K562 (cell line): ENCODE results near the gene PAQR4. TPM values are rescaled to one million over a fixed set of nuclear protein-coding genes. Genes with fewer than 3 reads are reported as not detected.

Experiments used
- ATAC-seq: fragments of 200-7000 bp; cut with Tn5 transposase; 3 replicates; pipeline ENCODE4 v1.9.1; 2020; ENCODE audit warnings: moderate library complexity
- BruUV-seq: library from RNA; stranded (reverse); fragments of 400-500 nt; replicated peaks from 2 replicates; lab custom pipeline; 2021; lab: Mats Ljungman, UMichigan
- CTCF ChIA-PET: fragments of 300-600 bp; formaldehyde crosslinking; extraction: SDS; loops from one replicate; lab custom pipeline; 2021; ENCODE audit warnings: low intra/inter-chr PET ratio; lab: Yijun Ruan, JAX
- POLR2A ChIA-PET: fragments of 300-600, 350-650 bp; sonication (Branson Sonifier 250); formaldehyde crosslinking; extraction: SDS; loops from one replicate; lab custom pipeline; 2021; ENCODE audit warnings: antibody characterized with exemption, inconsistent platforms; lab: Yijun Ruan, JAX
- DNase-seq, 4 experiments: peaks; one replicate each; pipeline versions ENCODE4 v3.0.0 to v3.0.0-alpha.2; 2011 to 2018; ENCODE audit warnings: low spot score in 3 of 4, mixed read lengths in 3 of 4; ENCODE audit errors: extremely low read depth in 1 of 4
- FAIRE-seq: peaks from 2 replicates; lab custom pipeline; 2011; peaks lifted over from hg19 to GRCh38; lab: Jason Lieb, UNC
- H2AFZ ChIP-seq: 2 replicates; pipeline ENCODE4 v1.6.0; 2011; ENCODE audit warnings: low read depth, low read length, control low read depth, inconsistent platforms
- H3K27ac ChIP-seq: fragments of 200-600 bp; 3 replicates; pipeline ENCODE4 v1.8.0; 2011; ENCODE audit warnings: low read depth, mild to moderate bottlenecking, control low read depth, inconsistent platforms, low read length, moderate library complexity, mixed read lengths; ENCODE audit errors: extremely low read depth
- H3K27me3 ChIP-seq, 2 experiments: fragments of 300-600 bp in 1 of 2; 2 replicates in 1 of 2; 3 replicates in 1 of 2; pipeline versions ENCODE4 v1.6.0 to v1.8.0; 2011; ENCODE audit warnings: inconsistent platforms in 2 of 2, low read length in 2 of 2, mild to moderate bottlenecking in 1 of 2, mixed read lengths in 1 of 2, moderate library complexity in 1 of 2; ENCODE audit not compliant: control insufficient read depth in 2 of 2, insufficient read depth in 2 of 2
- H3K36me3 ChIP-seq: fragments of 300-600 bp; 3 replicates; pipeline ENCODE4 v1.8.0; 2011; ENCODE audit warnings: mild to moderate bottlenecking, low read length, inconsistent platforms; ENCODE audit not compliant: control insufficient read depth, insufficient read depth
- H3K4me1 ChIP-seq, 2 experiments: fragments of 200-600 bp in 1 of 2; replicated peaks in 1 of 2; 2 replicates in 1 of 2; 3 replicates in 1 of 2; pipeline versions ENCODE4 v1.5.1 to v1.8.0; 2011; ENCODE audit warnings: inconsistent platforms in 2 of 2, low read length in 2 of 2, mild to moderate bottlenecking in 1 of 2, mixed read lengths in 1 of 2, moderate library complexity in 1 of 2; ENCODE audit not compliant: control insufficient read depth in 2 of 2, insufficient read depth in 2 of 2
- H3K4me2 ChIP-seq: 2 replicates; pipeline ENCODE4 v1.6.1; 2011; ENCODE audit warnings: low read length, control low read depth, inconsistent platforms, mixed read lengths; ENCODE audit not compliant: insufficient read depth
- H3K4me3 ChIP-seq: fragments of 200-600 bp; sonication (generic), shearing (Covaris generic); 2 replicates; pipeline ENCODE4 v1.5.1; 2016; ENCODE audit warnings: control low read depth, inconsistent platforms
- H3K79me2 ChIP-seq: fragments of 200-600 bp; 3 replicates; pipeline ENCODE4 v1.8.0; 2011; ENCODE audit warnings: low read length, inconsistent platforms; ENCODE audit not compliant: control insufficient read depth, insufficient read depth
- H3K9ac ChIP-seq, 2 experiments: 2 replicates each; pipeline versions ENCODE4 v1.6.0 to v1.6.1; 2011; ENCODE audit warnings: low read depth in 2 of 2, low read length in 2 of 2, control low read depth in 1 of 2, inconsistent platforms in 1 of 2, mild to moderate bottlenecking in 1 of 2, mixed read lengths in 1 of 2; ENCODE audit not compliant: insufficient read depth in 1 of 2
- H3K9me1 ChIP-seq: one replicate; pipeline ENCODE4 v1.6.0; 2011; ENCODE audit warnings: inconsistent platforms, mild to moderate bottlenecking, low read length, moderate library complexity; ENCODE audit not compliant: control insufficient read depth, insufficient read depth
- H3K9me3 ChIP-seq: replicated peaks from 2 replicates; pipeline ENCODE4 v1.5.1; 2011; ENCODE audit warnings: low read depth, low read length, inconsistent platforms; ENCODE audit not compliant: control insufficient read depth, insufficient read depth
- H4K20me1 ChIP-seq: replicated peaks from 2 replicates; pipeline ENCODE4 v1.6.1; 2011; ENCODE audit warnings: low read length, inconsistent platforms, mixed read lengths; ENCODE audit not compliant: control insufficient read depth, insufficient read depth
- ARID3A ChIP-seq: IDR thresholded peaks from 2 replicates; pipeline ENCODE4 v1.6.1; 2012; ENCODE audit warnings: low read depth, low read length, improper control_type of control experiment, borderline replicate concordance
- DMBX1 ChIP-seq: fragments of 250-450 bp; sonication (Bioruptor Pico); IDR thresholded peaks from 2 replicates; pipeline ENCODE4 v1.8.0; 2022; ENCODE audit warnings: inconsistent platforms, mild to moderate bottlenecking, moderate library complexity, borderline replicate concordance
- E2F5 ChIP-seq: sonication (generic); formaldehyde crosslinking; IDR thresholded peaks from 2 replicates; pipeline ENCODE4 v1.8.0; 2022; ENCODE audit warnings: mild to moderate bottlenecking, missing genetic modification reagents
- ETV5 ChIP-seq: sonication (generic); formaldehyde crosslinking; IDR thresholded peaks from 2 replicates; pipeline ENCODE4 v1.4.0; 2020; ENCODE audit warnings: low read depth, mild to moderate bottlenecking, missing genetic modification reagents
- GABPB2 ChIP-seq: fragments of 250-450 bp; sonication (Bioruptor Pico); conservative IDR thresholded peaks from 2 replicates; pipeline ENCODE4 v1.5.1; 2021; ENCODE audit warnings: mild to moderate bottlenecking
- HNRNPL ChIP-seq: fragments of 200-400 bp; formaldehyde crosslinking; IDR thresholded peaks from 2 replicates; pipeline ENCODE4 v1.6.1; 2017; ENCODE audit warnings: low read depth, mild to moderate bottlenecking, low read length
- HNRNPUL1 ChIP-seq: fragments of 200-400 bp; formaldehyde crosslinking; IDR thresholded peaks from 2 replicates; pipeline ENCODE4 v1.6.1; 2017; ENCODE audit warnings: low read length
- MBD1 ChIP-seq: fragments of 250-450 bp; sonication (Bioruptor Pico); IDR thresholded peaks from 2 replicates; pipeline ENCODE4 v1.8.0; 2022; ENCODE audit warnings: inconsistent platforms
- MEIS2 ChIP-seq: fragments of 450-650 bp; IDR thresholded peaks from 2 replicates; pipeline ENCODE4 v1.6.1; 2014; ENCODE audit warnings: mild to moderate bottlenecking; ENCODE audit not compliant: partially characterized antibody
- PHB2 ChIP-seq: fragments of 450-650 bp; IDR thresholded peaks from 2 replicates; pipeline ENCODE4 v1.6.1; 2017; ENCODE audit warnings: low read depth
- RUNX1 ChIP-seq: sonication (generic); IDR thresholded peaks from 2 replicates; pipeline ENCODE4 v1.6.1; 2016; ENCODE audit warnings: antibody characterized with exemption, low read depth
- SFPQ ChIP-seq: fragments of 200-400 bp; formaldehyde crosslinking; IDR thresholded peaks from 2 replicates; pipeline ENCODE4 v1.6.1; 2017; ENCODE audit warnings: mild to moderate bottlenecking, low read depth, low read length, moderate library complexity
- SIRT6 ChIP-seq: IDR thresholded peaks from one replicate; pipeline ENCODE4 v1.6.1; 2012; ENCODE audit warnings: low read depth, mild to moderate bottlenecking, control low read depth, inconsistent platforms, low read length, moderate library complexity
- TCF3 ChIP-seq: sonication (generic); formaldehyde crosslinking; IDR thresholded peaks from 2 replicates; pipeline ENCODE4 v1.4.0; 2020; ENCODE audit warnings: mild to moderate bottlenecking, missing genetic modification reagents
- TCF7 ChIP-seq: sonication (generic); IDR thresholded peaks from 2 replicates; pipeline ENCODE4 v1.6.1; 2016; ENCODE audit warnings: antibody characterized with exemption, borderline replicate concordance
- ZNF165 ChIP-seq: fragments of 250-450 bp; sonication (Bioruptor Pico); IDR thresholded peaks from 2 replicates; pipeline ENCODE4 v1.4.0; 2020; ENCODE audit warnings: borderline replicate concordance
- ZNF445 ChIP-seq: fragments of 250-450 bp; sonication (Bioruptor Pico); IDR thresholded peaks from 2 replicates; pipeline ENCODE4 v1.4.0; 2020; ENCODE audit warnings: low read depth, mild to moderate bottlenecking, moderate library complexity
- ZNF507 ChIP-seq: conservative IDR thresholded peaks from 2 replicates; pipeline ENCODE4 v1.6.1; 2017; ENCODE audit warnings: missing genetic modification characterization, missing compliant biosample characterization
- WGBS: fragments of 100-300 bp; shearing (Covaris generic); methylation state at CpG from one replicate; pipeline ENCODE4 v1.1.6; 2016; ENCODE audit warnings: low coverage, mixed read lengths; ENCODE audit not compliant: insufficient coverage; ENCODE audit errors: missing lambda C conversion rate; 5-methylcytosine and 5-hydroxymethylcytosine counted together
- in situ Hi-C: fragments of 300-500 bp; cut with MboI; formaldehyde crosslinking; loops from 4 replicates; pipeline ENCODE4 v1.15.0; 2018; ENCODE audit warnings: inconsistent platforms, mixed read lengths
- intact Hi-C: fragments of 100-400 bp; cut with micrococcal nuclease; formaldehyde crosslinking; loops from 2 replicates; pipeline ENCODE4 v1.14.2; 2022
- polyA plus RNA-seq, 8 experiments: library from polyadenylated mRNA; depleted of rRNA in 4 of 8; stranded (reverse) in 5 of 8; unstranded in 3 of 8; fragments of >200 nt; fragmentation: Nextera tagmentation in 2 of 8; fragmentation: Illumina TruSeq in 1 of 8; extraction: Ambion mirVana in 2 of 8; extraction: Trizol in 1 of 8; gene quantifications; 2 replicates each; pipeline versions ENCODE4 v1.2.1 to v1.2.3, GENCODE V29; 2011 to 2014; ENCODE audit warnings: inconsistent platforms in 1 of 8, missing spikeins in 1 of 8
- total RNA-seq, 7 experiments: library from RNA; depleted of rRNA in 6 of 7; stranded (reverse); fragments of >200 nt in 6 of 7; fragmentation: Illumina TruSeq in 2 of 7; extraction: Trizol in 2 of 7; gene quantifications; 2 replicates each; pipeline versions ENCODE4 v1.2.1 to v1.2.3, GENCODE V29; 2011 to 2021; ENCODE audit warnings: low replicate concordance in 1 of 7

PAQR4 gene
- total and polyA plus RNA-seq, 9 of the 15 experiments (the other 6 are each of a cell fraction or from before 2014, with no cell fraction given), result 0.62 to 40.4 (median 19.5) TPM

- H4K20me1 ChIP-seq, result no peaks in the 10 kb centered on the region
- in situ Hi-C loops, result no loop called here
- peaks cover 0 to 12% of the 10 kb centered on the region in 2 experiments; a peak in 2 of 5 replicates for H3K4me1 ChIP-seq
- H3K27ac ChIP-seq, result no peak overlapping the region
- H2AFZ ChIP-seq, result no peak overlapping the region
- 91% methylated on average over 7 of the region's 22 CpGs for WGBS
- FAIRE-seq (no peak), ATAC-seq (no peak), DNase-seq (peak in 1 of 4 experiments; percentile 2)
- ChIA-PET POLR2A (interaction anchor here (0.6 kb wide), 1 partner anchor 83 kb away, joined by 3 read pairs; no protein-coding TSS in a partner anchor), CTCF (no interaction called here)
- no peaks in the 10 kb centered on the region for H3K79me2 ChIP-seq
- H3K9me1 ChIP-seq, result no peaks in the 10 kb centered on the region
- H3K27me3 ChIP-seq, result no peaks in the 10 kb centered on the region
- intact Hi-C loops, result no loop called here
- H3K9ac ChIP-seq, result 0 out of 4 replicates have a peak overlapping the region, but pooled peaks of 1 of the 2 experiments have one; percentile 9
- H3K4me3 ChIP-seq, result no peak overlapping the region
- peaks cover 53% of the 10 kb centered on the region; the same call in 2 of the 3 replicates for H3K36me3 ChIP-seq
- BruUV-seq, result no TSS peak
- no peaks in the 10 kb centered on the region for H3K9me3 ChIP-seq
- H3K4me2 ChIP-seq, result no peak overlapping the region
- no peak for TF ChIP-seq GABPB2 (CRISPR knock-in tag)
- no peak for TF ChIP-seq E2F5 (CRISPR knock-in tag)
- no peak for TF ChIP-seq ZNF445
- no peak for TF ChIP-seq MEIS2
- no peak for TF ChIP-seq SFPQ
- no peak for TF ChIP-seq ARID3A
- TF ChIP-seq SIRT6, result no peak
- no peak for TF ChIP-seq HNRNPL
- TF ChIP-seq MBD1 (CRISPR knock-in tag), result no peak
- no peak for TF ChIP-seq ETV5 (CRISPR knock-in tag)
- no peak for TF ChIP-seq HNRNPUL1
- no peak for TF ChIP-seq ZNF165
- TF ChIP-seq RUNX1, result no peak
- TF ChIP-seq DMBX1 (CRISPR knock-in tag), result no peak
- TF ChIP-seq TCF7, result no peak
- TF ChIP-seq PHB2, result no peak
- TF ChIP-seq TCF3 (CRISPR knock-in tag), result no peak
- TF ChIP-seq ZNF507 (tag), result no peak
Measured at GRCh38 chr16:2933701-2934100, 35.4 kb upstream of the PAQR4 start.
